ENCODE results near the gene ELOVL6.

- TF ChIP-seq, protein P1, sequence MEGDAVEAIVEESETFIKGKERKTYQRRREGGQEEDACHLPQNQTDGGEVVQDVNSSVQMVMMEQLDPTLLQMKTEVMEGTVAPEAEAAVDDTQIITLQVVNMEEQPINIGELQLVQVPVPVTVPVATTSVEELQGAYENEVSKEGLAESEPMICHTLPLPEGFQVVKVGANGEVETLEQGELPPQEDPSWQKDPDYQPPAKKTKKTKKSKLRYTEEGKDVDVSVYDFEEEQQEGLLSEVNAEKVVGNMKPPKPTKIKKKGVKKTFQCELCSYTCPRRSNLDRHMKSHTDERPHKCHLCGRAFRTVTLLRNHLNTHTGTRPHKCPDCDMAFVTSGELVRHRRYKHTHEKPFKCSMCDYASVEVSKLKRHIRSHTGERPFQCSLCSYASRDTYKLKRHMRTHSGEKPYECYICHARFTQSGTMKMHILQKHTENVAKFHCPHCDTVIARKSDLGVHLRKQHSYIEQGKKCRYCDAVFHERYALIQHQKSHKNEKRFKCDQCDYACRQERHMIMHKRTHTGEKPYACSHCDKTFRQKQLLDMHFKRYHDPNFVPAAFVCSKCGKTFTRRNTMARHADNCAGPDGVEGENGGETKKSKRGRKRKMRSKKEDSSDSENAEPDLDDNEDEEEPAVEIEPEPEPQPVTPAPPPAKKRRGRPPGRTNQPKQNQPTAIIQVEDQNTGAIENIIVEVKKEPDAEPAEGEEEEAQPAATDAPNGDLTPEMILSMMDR (IDR thresholded peaks at IDR 0.05; ENCODE audit: low read depth, low read length), result no peak
- no peak for TF ChIP-seq POLR2A (IDR thresholded peaks at IDR 0.05; ENCODE audit: extremely low read depth, insufficient read length)
These were observed 60.6 kb downstream of the ELOVL6 start for GRCh38 chr4:110137829-110138228.

All from NB4 (cell line).